ENCODE results near the gene OR52M1.

DNA sequence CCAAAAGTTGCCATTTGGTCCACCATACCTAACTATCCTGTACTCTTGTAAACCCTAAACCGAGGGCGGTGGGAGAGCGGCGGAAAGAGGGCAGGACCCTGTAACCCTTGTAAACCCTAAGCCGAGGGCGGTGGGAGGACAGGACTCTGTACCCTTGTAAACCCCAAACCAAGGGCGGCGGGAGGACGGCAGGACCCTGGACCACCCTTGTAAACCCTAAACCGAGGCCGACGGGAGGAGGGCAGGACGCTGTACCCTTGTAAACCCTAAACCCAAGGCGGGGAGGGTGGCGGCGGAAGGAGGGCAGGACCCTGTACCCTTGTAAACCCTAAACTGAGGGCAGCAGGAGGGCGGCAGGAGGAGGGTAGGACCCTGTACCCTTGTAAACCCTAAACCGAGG is 24.1 kb downstream of the OR52M1 start:
- no peak for TF ChIP-seq TCF4 (CRISPR knock-in tag; IDR thresholded peaks at IDR 0.05; ENCODE audit: borderline replicate concordance)
- no peak for TF ChIP-seq ISL1 (CRISPR knock-in tag; IDR thresholded peaks at IDR 0.05)
- TF ChIP-seq, protein P1, sequence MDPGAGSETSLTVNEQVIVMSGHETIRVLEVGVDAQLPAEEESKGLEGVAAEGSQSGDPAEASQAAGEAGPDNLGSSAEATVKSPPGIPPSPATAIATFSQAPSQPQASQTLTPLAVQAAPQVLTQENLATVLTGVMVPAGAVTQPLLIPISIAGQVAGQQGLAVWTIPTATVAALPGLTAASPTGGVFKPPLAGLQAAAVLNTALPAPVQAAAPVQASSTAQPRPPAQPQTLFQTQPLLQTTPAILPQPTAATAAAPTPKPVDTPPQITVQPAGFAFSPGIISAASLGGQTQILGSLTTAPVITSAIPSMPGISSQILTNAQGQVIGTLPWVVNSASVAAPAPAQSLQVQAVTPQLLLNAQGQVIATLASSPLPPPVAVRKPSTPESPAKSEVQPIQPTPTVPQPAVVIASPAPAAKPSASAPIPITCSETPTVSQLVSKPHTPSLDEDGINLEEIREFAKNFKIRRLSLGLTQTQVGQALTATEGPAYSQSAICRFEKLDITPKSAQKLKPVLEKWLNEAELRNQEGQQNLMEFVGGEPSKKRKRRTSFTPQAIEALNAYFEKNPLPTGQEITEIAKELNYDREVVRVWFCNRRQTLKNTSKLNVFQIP (CRISPR knock-in tag; IDR thresholded peaks at IDR 0.05; ENCODE audit: borderline replicate concordance, low read depth), result no peak
- TF ChIP-seq ARNTL (CRISPR knock-in tag; IDR thresholded peaks at IDR 0.05; ENCODE audit: borderline replicate concordance, low read depth), result no peak
- TF ChIP-seq BACH2 (CRISPR knock-in tag; IDR thresholded peaks at IDR 0.05; ENCODE audit: borderline replicate concordance), result no peak
- TF ChIP-seq, protein P2, sequence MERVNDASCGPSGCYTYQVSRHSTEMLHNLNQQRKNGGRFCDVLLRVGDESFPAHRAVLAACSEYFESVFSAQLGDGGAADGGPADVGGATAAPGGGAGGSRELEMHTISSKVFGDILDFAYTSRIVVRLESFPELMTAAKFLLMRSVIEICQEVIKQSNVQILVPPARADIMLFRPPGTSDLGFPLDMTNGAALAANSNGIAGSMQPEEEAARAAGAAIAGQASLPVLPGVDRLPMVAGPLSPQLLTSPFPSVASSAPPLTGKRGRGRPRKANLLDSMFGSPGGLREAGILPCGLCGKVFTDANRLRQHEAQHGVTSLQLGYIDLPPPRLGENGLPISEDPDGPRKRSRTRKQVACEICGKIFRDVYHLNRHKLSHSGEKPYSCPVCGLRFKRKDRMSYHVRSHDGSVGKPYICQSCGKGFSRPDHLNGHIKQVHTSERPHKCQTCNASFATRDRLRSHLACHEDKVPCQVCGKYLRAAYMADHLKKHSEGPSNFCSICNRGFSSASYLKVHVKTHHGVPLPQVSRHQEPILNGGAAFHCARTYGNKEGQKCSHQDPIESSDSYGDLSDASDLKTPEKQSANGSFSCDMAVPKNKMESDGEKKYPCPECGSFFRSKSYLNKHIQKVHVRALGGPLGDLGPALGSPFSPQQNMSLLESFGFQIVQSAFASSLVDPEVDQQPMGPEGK (CRISPR knock-in tag; IDR thresholded peaks at IDR 0.05; ENCODE audit: borderline replicate concordance), result no peak
- TF ChIP-seq RARB (CRISPR knock-in tag; IDR thresholded peaks at IDR 0.05), result no peak
- no peak for TF ChIP-seq ESRRG (CRISPR knock-in tag; IDR thresholded peaks at IDR 0.05)
- TF ChIP-seq ZFP30 (CRISPR knock-in tag; IDR thresholded peaks at IDR 0.05), result no peak
- TF ChIP-seq ZNF8 (CRISPR knock-in tag; IDR thresholded peaks at IDR 0.05), result no peak
- no peak for TF ChIP-seq ZFP3 (CRISPR knock-in tag; IDR thresholded peaks at IDR 0.05)
- no peak for TF ChIP-seq TOX (CRISPR knock-in tag; IDR thresholded peaks at IDR 0.05; ENCODE audit: borderline replicate concordance)
- no peak for TF ChIP-seq ZC3H10 (CRISPR knock-in tag; IDR thresholded peaks at IDR 0.05)

Data from SK-N-SH treated with all-trans-retinoic acid at 6 μM for 48 hours (cell line).